Common myeloid progenitor, CD34-positive (primary cell): ENCODE data around the gene SEC14L2.

Source experiments
- CTCF ChIA-PET: fragments of 350-600 bp; sonication (Branson Sonifier 250); formaldehyde crosslinking; loops from one replicate; lab custom pipeline; 2021; ENCODE audit warnings: antibody characterized with exemption; lab: Charles Lee
- POLR2A ChIA-PET: fragments of 350-600 bp; sonication (Branson Sonifier 250); formaldehyde crosslinking; loops from one replicate; lab custom pipeline; 2021; ENCODE audit warnings: antibody characterized with exemption; lab: Charles Lee
- DNase-seq, 3 donors: peaks; one replicate each; pipeline versions ENCODE4 v3.0.0 to v3.0.0-alpha.2; 2013
- H3K27ac ChIP-seq, 2 experiments: 1 replicate in 1 of 2; 2 replicates in 1 of 2; pipeline ENCODE4 v1.7.0; 2013; ENCODE audit warnings: inconsistent platforms in 2 of 2, low read length in 2 of 2, mild to moderate bottlenecking in 2 of 2, low read depth in 1 of 2, moderate library complexity in 1 of 2; ENCODE audit not compliant: severe bottlenecking in 2 of 2, insufficient read depth in 1 of 2, poor library complexity in 1 of 2
- H3K27me3 ChIP-seq, 5 experiments: replicated peaks in 2 of 5; 1 replicate in 3 of 5; 2 replicates in 2 of 5; pipeline versions ENCODE4 v1.6.1 to v1.7.0; 2013; ENCODE audit warnings: low read length in 4 of 5, mild to moderate bottlenecking in 2 of 5, moderate library complexity in 2 of 5, inconsistent platforms in 1 of 5; ENCODE audit not compliant: insufficient read depth in 5 of 5, control insufficient read depth in 4 of 5
- H3K36me3 ChIP-seq, 4 experiments: 1 replicate in 2 of 4; 2 replicates in 2 of 4; pipeline versions ENCODE4 v1.6.1 to v1.7.0; 2013; ENCODE audit warnings: low read length in 3 of 4, control low read depth in 1 of 4, mild to moderate bottlenecking in 1 of 4; ENCODE audit not compliant: control insufficient read depth in 4 of 4, insufficient read depth in 4 of 4
- H3K4me1 ChIP-seq, 4 experiments: 1 replicate in 3 of 4; 2 replicates in 1 of 4; pipeline versions ENCODE4 v1.6.1 to v1.7.1; 2013; ENCODE audit warnings: low read length in 3 of 4, mild to moderate bottlenecking in 3 of 4, control low read depth in 1 of 4, inconsistent platforms in 1 of 4, moderate library complexity in 1 of 4; ENCODE audit not compliant: control insufficient read depth in 4 of 4, insufficient read depth in 4 of 4; ENCODE audit errors: control extremely low read depth in 1 of 4
- H3K4me3 ChIP-seq, 7 experiments: 1 replicate in 4 of 7; 2 replicates in 3 of 7; pipeline versions ENCODE4 v1.5.1 to v1.7.0; 2013; ENCODE audit warnings: mild to moderate bottlenecking in 7 of 7, low read length in 6 of 7, moderate library complexity in 6 of 7, inconsistent platforms in 2 of 7, low read depth in 2 of 7, control low read depth in 1 of 7; ENCODE audit not compliant: insufficient read depth in 4 of 7, control insufficient read depth in 1 of 7; ENCODE audit errors: extremely low read depth in 1 of 7
- H3K9me3 ChIP-seq, 5 experiments: 1 replicate in 4 of 5; 2 replicates in 1 of 5; pipeline versions ENCODE4 v1.6.1 to v1.7.1; 2013; ENCODE audit warnings: low read length in 4 of 5, mild to moderate bottlenecking in 2 of 5, inconsistent platforms in 1 of 5, low read depth in 1 of 5, moderate library complexity in 1 of 5; ENCODE audit not compliant: control insufficient read depth in 4 of 5, insufficient read depth in 2 of 5; ENCODE audit errors: control extremely low read depth in 1 of 5
- WGBS: methylation state at CpG from one replicate; pipeline ENCODE4 v1.1.5; 2013; ENCODE audit not compliant: insufficient coverage; 5-methylcytosine and 5-hydroxymethylcytosine counted together

Gene SEC14L2

GRCh38 chr22:30373331-30374325, 23.2 kb upstream of the SEC14L2 start:
- Histone ChIP-seq H3K27ac (no peak overlapping the region), H3K36me3 (peaks cover 0 to 11% (median 4%) of the 10 kb centered on the region in 4 experiments), H3K4me3 (no peak overlapping the region), H3K9me3 (no peaks in the 10 kb centered on the region), H3K27me3 (no peaks in the 10 kb centered on the region), H3K4me1 (peaks cover 0 to 5% (median under 1%) of the 10 kb centered on the region in 4 experiments)
- WGBS: 96% methylated on average over 31 of the region's 33 CpGs
- DNase-seq: no peak
- POLR2A ChIA-PET: no interaction called here
- CTCF ChIA-PET: interaction anchor here (1.6 to 2.5 kb wide), 2 partner anchors 8 to 86 kb away, joined by 5 to 7 read pairs; no protein-coding TSS in a partner anchor

- no peaks in the 10 kb centered on the region for H3K9me3 ChIP-seq
- H3K27ac ChIP-seq: no peak overlapping the region
- no peaks in the 10 kb centered on the region for H3K27me3 ChIP-seq
- POLR2A ChIA-PET: no interaction called here
- H3K4me1 ChIP-seq: peaks cover 0 to 5% (median under 1%) of the 10 kb centered on the region in 4 experiments
- CTCF ChIA-PET: interaction anchor here (2.5 kb wide), 1 partner anchor 10 kb away, joined by 7 read pairs; no protein-coding TSS in a partner anchor
- DNase-seq: no peak
- WGBS: 97% methylated on average over 12 of the region's 13 CpGs
- H3K36me3 ChIP-seq: peaks cover under 1 to 19% (median 7%) of the 10 kb centered on the region in 4 experiments
- no peak overlapping the region for H3K4me3 ChIP-seq
Measured at GRCh38 chr22:30375312-30375849, 21.4 kb upstream of the SEC14L2 start.

GRCh38 chr22:30380011-30380410, 16.8 kb upstream of the SEC14L2 start:
- CTCF ChIA-PET: interaction anchor here (0.7 to 2.6 kb wide), 4 partner anchors 10 to 159 kb away, joined by 3 to 17 read pairs (median 6); partner anchors contain the start of gene CASTOR1
- DNase-seq: no peak
- Histone ChIP-seq H3K36me3 (peaks cover 4 to 44% (median 16%) of the 10 kb centered on the region in 4 experiments), H3K27ac (no peak overlapping the region), H3K27me3 (no peaks in the 10 kb centered on the region), H3K4me1 (no peaks in the 10 kb centered on the region), H3K9me3 (no peaks in the 10 kb centered on the region), H3K4me3 (no peak overlapping the region)
- POLR2A ChIA-PET: no interaction called here
- 98% methylated on average over 13 of the region's 20 CpGs for WGBS

DNA sequence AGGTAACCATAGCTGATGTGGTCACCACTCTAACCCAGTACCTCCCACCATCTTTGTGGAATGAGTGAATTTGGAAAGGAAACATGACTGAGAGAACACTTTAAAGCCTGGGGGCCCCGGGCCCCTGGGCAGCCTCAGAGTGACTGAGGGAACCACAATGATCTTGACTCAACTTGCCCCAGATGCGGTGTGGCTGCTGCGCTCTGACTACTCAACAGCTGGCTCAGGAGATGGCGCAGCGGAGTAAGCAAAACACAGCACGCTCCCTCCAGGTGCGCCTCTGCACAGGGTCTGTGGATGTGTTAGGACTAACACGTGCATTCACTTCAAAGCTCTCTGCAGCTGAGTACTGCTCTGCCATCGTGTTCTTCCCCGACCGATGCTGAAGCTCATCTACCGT, 15.6 kb upstream of the SEC14L2 start:
- H3K36me3 ChIP-seq: peaks cover 4 to 39% (median 16%) of the 10 kb centered on the region in 4 experiments
- POLR2A ChIA-PET: no interaction called here
- CTCF ChIA-PET: interaction anchor here (1.4 to 2.6 kb wide), 2 partner anchors 57 to 93 kb away, joined by 3 to 17 read pairs; partner anchors contain the start of gene CASTOR1
- WGBS: 94% methylated on average over 11 of the region's 12 CpGs
- H3K4me3 ChIP-seq: no peak overlapping the region
- DNase-seq: no peak
- H3K27me3 ChIP-seq: no peaks in the 10 kb centered on the region
- H3K9me3 ChIP-seq: no peaks in the 10 kb centered on the region
- peaks cover 0 to 3% (median under 1%) of the 10 kb centered on the region in 4 experiments for H3K4me1 ChIP-seq
- H3K27ac ChIP-seq: no peak overlapping the region

DNA sequence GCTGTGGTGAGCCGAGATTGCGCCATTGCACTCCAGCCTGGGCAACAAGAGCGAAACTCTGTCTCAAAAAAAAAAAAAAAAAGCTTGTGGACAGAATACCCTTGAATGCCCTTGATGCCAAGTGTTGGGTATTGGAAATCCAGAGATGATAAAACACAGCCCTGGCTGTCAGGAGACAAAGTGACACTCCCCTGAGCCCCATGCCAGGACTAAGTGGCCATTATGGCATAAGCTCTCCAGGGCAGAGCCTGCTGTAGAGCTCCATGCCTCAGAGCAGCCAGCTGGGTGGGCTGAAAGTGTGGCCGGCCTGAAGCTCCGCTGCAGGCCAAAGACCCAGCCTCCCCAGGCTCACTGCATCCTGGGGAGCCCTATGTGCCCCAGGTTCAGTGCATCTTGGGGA, 14.5 kb upstream of the SEC14L2 start:
- H3K27me3 ChIP-seq: no peaks in the 10 kb centered on the region
- no peak for DNase-seq
- H3K9me3 ChIP-seq: no peaks in the 10 kb centered on the region
- H3K36me3 ChIP-seq: peaks cover 4 to 38% (median 16%) of the 10 kb centered on the region in 4 experiments
- 100% methylated on average over 3 of the region's 5 CpGs for WGBS
- H3K27ac ChIP-seq: no peak overlapping the region
- peaks cover 0 to 9% (median 7%) of the 10 kb centered on the region in 4 experiments for H3K4me1 ChIP-seq
- no peak overlapping the region for H3K4me3 ChIP-seq
- ChIA-PET POLR2A (no interaction called here), CTCF (interaction anchor here (0.6 to 2.5 kb wide), 5 partner anchors 10 to 303 kb away, joined by 3 to 14 read pairs (median 4); no protein-coding TSS in a partner anchor)

- H3K4me3 ChIP-seq: no peak overlapping the region
- no peaks in the 10 kb centered on the region for H3K9me3 ChIP-seq
- H3K36me3 ChIP-seq: peaks cover 4 to 33% (median 11%) of the 10 kb centered on the region in 4 experiments
- 82% methylated on average over 3 of the region's 3 CpGs for WGBS
- DNase-seq: no peak
- POLR2A ChIA-PET: no interaction called here
- H3K27ac ChIP-seq: no peak overlapping the region
- CTCF ChIA-PET: interaction anchor here (1.0 to 2.5 kb wide), 5 partner anchors 9 to 120 kb away, joined by 3 to 14 read pairs (median 3); no protein-coding TSS in a partner anchor
- no peaks in the 10 kb centered on the region for H3K27me3 ChIP-seq
- H3K4me1 ChIP-seq: peaks cover 0 to 12% (median 10%) of the 10 kb centered on the region in 4 experiments
Measured at GRCh38 chr22:30383061-30383460, 13.8 kb upstream of the SEC14L2 start.
